8988T (cell line): ENCODE data around the gene OR5I1.
"Not testable (repeated sequence)": the region's sequence is repeated elsewhere in the genome, so short reads cannot be mapped to it uniquely, and the experiment has no call there.

ENCODE experiments used
- DNase-seq: peaks from one replicate; pipeline ENCODE4 v3.0.0; 2011

The OR5I1 gene

GRCh38 chr11:55936300-55936699 lies at the start of gene OR5I1:
OR5I1 (minus strand) TSS chr11:55936400; CDS start chr11:55936400, 0 bp downstream.
- no peak for DNase-seq

- DNase-seq, result no peak
These were observed 34.7 kb upstream of the OR5I1 start for GRCh38 chr11:55970935-55971334.

GRCh38 chr11:55969845-55970244 lies 33.6 kb upstream of the OR5I1 start, which contains the start of gene OR10AG1:
OR10AG1 (minus strand) TSS chr11:55969945; CDS start chr11:55969907, 38 bp downstream.
- DNase-seq, result no peak

GRCh38 chr11:55967914-55968313 lies 31.7 kb upstream of the OR5I1 start:
- no peak for DNase-seq

- no peak for DNase-seq
These were observed 30.2 kb upstream of the OR5I1 start for GRCh38 chr11:55966391-55966790.

- no peak for DNase-seq
These were observed 20.3 kb upstream of the OR5I1 start for GRCh38 chr11:55956521-55956920.

- no peak for DNase-seq
These were observed 13.1 kb upstream of the OR5I1 start for GRCh38 chr11:55949330-55949729.

- DNase-seq, result no peak
These were observed 6.7 kb upstream of the OR5I1 start for GRCh38 chr11:55942785-55943392.

- DNase-seq, result no peak
These were observed 15.7 kb downstream of the OR5I1 start for GRCh38 chr11:55920537-55920936.

- no peak for DNase-seq
These were observed 21.7 kb downstream of the OR5I1 start, which contains the start of gene OR5W2 for GRCh38 chr11:55914482-55914881. OR5W2 (minus strand) TSS chr11:55914582; CDS start chr11:55914582, 0 bp downstream.

GRCh38 chr11:55902308-55902707 lies 33.9 kb downstream of the OR5I1 start:
- no peak for DNase-seq

GRCh38 chr11:55895216-55895615 lies 41.0 kb downstream of the OR5I1 start:
- DNase-seq, result no peak

- DNase-seq, result not testable (repeated sequence)
These were observed 50.7 kb downstream of the OR5I1 start for GRCh38 chr11:55885481-55885880.
